ENCODE data around the gene KRT73. TPM values are rescaled to one million over a fixed set of nuclear protein-coding genes. Genes with fewer than 3 reads are reported as not detected.

The KRT73 gene
- total RNA-seq, 2 experiments from 2014 or later: 0.19 TPM; not detected in 1

- ChIA-PET POLR2A (no interaction called here), CTCF (no interaction called here)
- Mint-ChIP-seq H3K9me3 (no peaks in the 10 kb centered on the region), H3K27me3 (peaks cover 5% of the 10 kb centered on the region), H3K4me3 (no peak overlapping the region), H3K27ac (no peak overlapping the region), H3K4me1 (ENCODE audit: low read depth) (no peaks in the 10 kb centered on the region), H3K36me3 (no peaks in the 10 kb centered on the region)
- intact Hi-C loops (cut with micrococcal nuclease): no loop called here
- no peak for DNase-seq
These were observed 38.3 kb upstream of the KRT73 start for GRCh38 chr12:52656616-52657015.

- H3K27me3 Mint-ChIP-seq: peaks cover 5% of the 10 kb centered on the region
- H3K4me3 Mint-ChIP-seq: no peak overlapping the region
- POLR2A ChIA-PET: no interaction called here
- H3K36me3 Mint-ChIP-seq: no peaks in the 10 kb centered on the region
- CTCF ChIA-PET: no interaction called here
- no peaks in the 10 kb centered on the region for H3K4me1 Mint-ChIP-seq (ENCODE audit: low read depth)
- H3K27ac Mint-ChIP-seq: no peak overlapping the region
- no peak for DNase-seq
- H3K9me3 Mint-ChIP-seq: no peaks in the 10 kb centered on the region
- intact Hi-C loops (cut with micrococcal nuclease): no loop called here
These were observed 37.4 kb upstream of the KRT73 start for GRCh38 chr12:52655720-52656124.

- CTCF ChIA-PET: no interaction called here
These were observed 36.9 kb upstream of the KRT73 start for GRCh38 chr12:52655251-52655650.

GRCh38 chr12:52651726-52652261 lies 33.4 kb upstream of the KRT73 start, which contains the start of gene KRT2:
Gene KRT2 (minus strand): TSS chr12:52652211. CDS start chr12:52652142, 69 bp downstream.
- Mint-ChIP-seq H3K4me1 (ENCODE audit: low read depth) (peaks cover 12% of the 10 kb centered on the region), H3K36me3 (no peaks in the 10 kb centered on the region), H3K9me3 (no peaks in the 10 kb centered on the region), H3K27me3 (peaks cover 5% of the 10 kb centered on the region), H3K4me3 (no peak within 1 kb of the TSS), H3K27ac (no peak within 1 kb of the TSS)
- DNase-seq: no peak
- POLR2A ChIA-PET: no interaction called here
- intact Hi-C loops (cut with micrococcal nuclease): no loop called here
- CTCF ChIA-PET: no interaction called here

More at GRCh38 chr12:52655251-52655650, 36.9 kb upstream of the KRT73 start:
- no peak overlapping the region for H3K27ac Mint-ChIP-seq
- no peaks in the 10 kb centered on the region for H3K36me3 Mint-ChIP-seq
- H3K4me3 Mint-ChIP-seq: no peak overlapping the region
- H3K4me1 Mint-ChIP-seq (ENCODE audit: low read depth): no peaks in the 10 kb centered on the region
- no peak for DNase-seq
- H3K27me3 Mint-ChIP-seq: peaks cover 5% of the 10 kb centered on the region
- intact Hi-C loops (cut with micrococcal nuclease): no loop called here
- POLR2A ChIA-PET: no interaction called here
- no peaks in the 10 kb centered on the region for H3K9me3 Mint-ChIP-seq

GRCh38 chr12:52650520-52651081 lies 32.2 kb upstream of the KRT73 start:
- H3K4me1 Mint-ChIP-seq (ENCODE audit: low read depth): peaks cover 24% of the 10 kb centered on the region
- no peaks in the 10 kb centered on the region for H3K36me3 Mint-ChIP-seq
- H3K27me3 Mint-ChIP-seq: peaks cover 5% of the 10 kb centered on the region
- no peak overlapping the region for H3K4me3 Mint-ChIP-seq
- no peak for DNase-seq
- no peak overlapping the region for H3K27ac Mint-ChIP-seq
- intact Hi-C loops (cut with micrococcal nuclease): no loop called here
- ChIA-PET POLR2A (no interaction called here), CTCF (no interaction called here)
- H3K9me3 Mint-ChIP-seq: no peaks in the 10 kb centered on the region

- Mint-ChIP-seq H3K4me3 (no peak overlapping the region), H3K4me1 (ENCODE audit: low read depth) (peaks cover 39% of the 10 kb centered on the region), H3K27me3 (no peaks in the 10 kb centered on the region), H3K9me3 (no peaks in the 10 kb centered on the region), H3K27ac (no peak overlapping the region), H3K36me3 (no peaks in the 10 kb centered on the region)
- CTCF ChIA-PET: no interaction called here
- DNase-seq: no peak
- intact Hi-C loops (cut with micrococcal nuclease): loop anchor here (10.0 kb wide), 1 partner anchor 64 kb away; no protein-coding TSS in a partner anchor
- POLR2A ChIA-PET: no interaction called here
These were observed 30.7 kb upstream of the KRT73 start for GRCh38 chr12:52649066-52649465.

- POLR2A ChIA-PET: no interaction called here
- Mint-ChIP-seq H3K27me3 (no peaks in the 10 kb centered on the region), H3K27ac (no peak overlapping the region), H3K4me3 (no peak overlapping the region), H3K4me1 (ENCODE audit: low read depth) (peaks cover 42% of the 10 kb centered on the region), H3K36me3 (no peaks in the 10 kb centered on the region), H3K9me3 (no peaks in the 10 kb centered on the region)
- intact Hi-C loops (cut with micrococcal nuclease): loop anchor here (10.0 kb wide), 1 partner anchor 63 kb away; no protein-coding TSS in a partner anchor
- no peak for DNase-seq
- CTCF ChIA-PET: no interaction called here
These were observed 29.7 kb upstream of the KRT73 start for GRCh38 chr12:52648012-52648550.

GRCh38 chr12:52647601-52648000 lies 29.2 kb upstream of the KRT73 start:
- intact Hi-C loops (cut with micrococcal nuclease): loop anchor here (10.0 kb wide), 1 partner anchor 63 kb away; no protein-coding TSS in a partner anchor
- Mint-ChIP-seq H3K9me3 (no peaks in the 10 kb centered on the region), H3K4me3 (no peak overlapping the region), H3K36me3 (no peaks in the 10 kb centered on the region), H3K4me1 (ENCODE audit: low read depth) (peaks cover 44% of the 10 kb centered on the region), H3K27ac (no peak overlapping the region), H3K27me3 (no peaks in the 10 kb centered on the region)
- DNase-seq: no peak
- ChIA-PET CTCF (interaction anchor here (0.6 kb wide), 1 partner anchor 61 kb away, joined by 3 read pairs; no protein-coding TSS in a partner anchor), POLR2A (no interaction called here)

- intact Hi-C loops (cut with micrococcal nuclease): loop anchor here (10.0 kb wide), 1 partner anchor 62 kb away; no protein-coding TSS in a partner anchor
- Mint-ChIP-seq H3K9me3 (no peaks in the 10 kb centered on the region), H3K4me1 (ENCODE audit: low read depth) (peaks cover 50% of the 10 kb centered on the region), H3K27me3 (no peaks in the 10 kb centered on the region), H3K36me3 (no peaks in the 10 kb centered on the region), H3K4me3 (no peak overlapping the region), H3K27ac (no peak overlapping the region)
- ChIA-PET POLR2A (no interaction called here), CTCF (no interaction called here)
- DNase-seq: no peak
These were observed 28.3 kb upstream of the KRT73 start for GRCh38 chr12:52646613-52647012.

- CTCF ChIA-PET: no interaction called here
- H3K4me1 Mint-ChIP-seq (ENCODE audit: low read depth): peaks cover 56% of the 10 kb centered on the region
These were observed 27.6 kb upstream of the KRT73 start for GRCh38 chr12:52645982-52646381.

GRCh38 chr12:52645120-52645761 lies 26.9 kb upstream of the KRT73 start:
- Mint-ChIP-seq H3K9me3 (no peaks in the 10 kb centered on the region), H3K4me1 (ENCODE audit: low read depth) (peaks cover 56% of the 10 kb centered on the region)
- intact Hi-C loops (cut with micrococcal nuclease): loop anchor here (10.0 kb wide), 1 partner anchor 60 kb away; no protein-coding TSS in a partner anchor

More at GRCh38 chr12:52645982-52646381, 27.6 kb upstream of the KRT73 start:
- no peak for DNase-seq
- POLR2A ChIA-PET: no interaction called here
- Mint-ChIP-seq H3K27me3 (no peaks in the 10 kb centered on the region), H3K4me3 (no peak overlapping the region), H3K9me3 (no peaks in the 10 kb centered on the region), H3K27ac (no peak overlapping the region), H3K36me3 (no peaks in the 10 kb centered on the region)
- intact Hi-C loops (cut with micrococcal nuclease): loop anchor here (10.0 kb wide), 1 partner anchor 61 kb away; no protein-coding TSS in a partner anchor

GRCh38 chr12:52644078-52644415 lies 25.7 kb upstream of the KRT73 start:
- ChIA-PET CTCF (no interaction called here), POLR2A (no interaction called here)
- Mint-ChIP-seq H3K9me3 (no peaks in the 10 kb centered on the region), H3K36me3 (no peaks in the 10 kb centered on the region), H3K27me3 (no peaks in the 10 kb centered on the region), H3K4me1 (ENCODE audit: low read depth) (peaks cover 53% of the 10 kb centered on the region), H3K4me3 (no peak overlapping the region), H3K27ac (no peak overlapping the region)
- intact Hi-C loops (cut with micrococcal nuclease): loop anchor here (10.0 kb wide), 1 partner anchor 59 kb away; no protein-coding TSS in a partner anchor
- DNase-seq: no peak

More at GRCh38 chr12:52645120-52645761, 26.9 kb upstream of the KRT73 start:
- Mint-ChIP-seq H3K27ac (peak overlapping the region; percentile 36), H3K36me3 (no peaks in the 10 kb centered on the region), H3K27me3 (no peaks in the 10 kb centered on the region), H3K4me3 (no peak overlapping the region)
- DNase-seq: peak; percentile 40
- ChIA-PET CTCF (no interaction called here), POLR2A (no interaction called here)
